Keratinocyte (primary cell): Measurements from ENCODE around the gene SCUBE3. TPM values are rescaled to one million over a fixed set of nuclear protein-coding genes. Genes with fewer than 3 reads are reported as not detected.

Source experiments
- DNase-seq: peaks from one replicate; pipeline ENCODE4 v3.0.0-alpha.2; 2011; ENCODE audit warnings: low read depth, missing footprints, low spot score
- FAIRE-seq: peaks from 2 replicates; lab custom pipeline; 2011; peaks lifted over from hg19 to GRCh38; lab: Jason Lieb, UNC
- H2AFZ ChIP-seq: 2 replicates; pipeline ENCODE4 v1.6.0; 2012; ENCODE audit warnings: low read length, control low read depth, inconsistent platforms; ENCODE audit not compliant: control insufficient read depth
- H3K27ac ChIP-seq: 2 replicates; pipeline ENCODE4 v1.5.1; 2011; ENCODE audit warnings: low read length; ENCODE audit not compliant: control insufficient read depth, insufficient read depth
- H3K27me3 ChIP-seq: 3 replicates; pipeline ENCODE4 v1.6.0; 2011; ENCODE audit warnings: low read length; ENCODE audit not compliant: control insufficient read depth, insufficient read depth; ENCODE audit errors: extremely low read depth
- H3K36me3 ChIP-seq, 2 experiments: 2 replicates in 1 of 2; 3 replicates in 1 of 2; pipeline ENCODE4 v1.5.1; 2011; ENCODE audit warnings: low read length in 2 of 2, mild to moderate bottlenecking in 1 of 2; ENCODE audit not compliant: control insufficient read depth in 2 of 2, insufficient read depth in 2 of 2; ENCODE audit errors: extremely low read depth in 1 of 2
- H3K4me1 ChIP-seq: 3 replicates; pipeline ENCODE4 v1.5.1; 2011; ENCODE audit warnings: low read length; ENCODE audit not compliant: control insufficient read depth, insufficient read depth; ENCODE audit errors: extremely low read depth
- H3K4me2 ChIP-seq: 3 replicates; pipeline ENCODE4 v1.6.0; 2011; ENCODE audit warnings: low read depth, low read length; ENCODE audit not compliant: control insufficient read depth, insufficient read depth; ENCODE audit errors: extremely low read depth
- H3K4me3 ChIP-seq, 3 experiments: fragments of 200-600 bp in 1 of 3; sonication (generic) in 1 of 3; 2 replicates in 2 of 3; 3 replicates in 1 of 3; pipeline ENCODE4 v1.5.1; 2011 to 2016; ENCODE audit warnings: low read length in 3 of 3, mild to moderate bottlenecking in 3 of 3, control low read depth in 2 of 3, inconsistent platforms in 1 of 3, low read depth in 1 of 3, mixed read lengths in 1 of 3, mixed run types in 1 of 3, moderate library complexity in 1 of 3; ENCODE audit not compliant: control insufficient read depth in 2 of 3, insufficient read depth in 2 of 3; ENCODE audit errors: extremely low read depth in 1 of 3
- H3K79me2 ChIP-seq: 2 replicates; pipeline ENCODE4 v1.6.0; 2012; ENCODE audit warnings: low read length; ENCODE audit not compliant: control insufficient read depth, insufficient read depth
- H3K9ac ChIP-seq: 3 replicates; pipeline ENCODE4 v1.6.0; 2011; ENCODE audit warnings: low read length; ENCODE audit not compliant: control insufficient read depth, insufficient read depth; ENCODE audit errors: extremely low read depth
- H3K9me1 ChIP-seq: 3 replicates; pipeline ENCODE4 v1.6.0; 2011; ENCODE audit warnings: low read length; ENCODE audit not compliant: control insufficient read depth, insufficient read depth; ENCODE audit errors: extremely low read depth
- H3K9me3 ChIP-seq: 2 replicates; pipeline ENCODE4 v1.5.1; 2012; ENCODE audit warnings: low read depth, low read length; ENCODE audit not compliant: control insufficient read depth
- H4K20me1 ChIP-seq: 3 replicates; pipeline ENCODE4 v1.6.0; 2011; ENCODE audit warnings: low read length; ENCODE audit not compliant: control insufficient read depth, insufficient read depth; ENCODE audit errors: extremely low read depth
- EZH2 ChIP-seq: IDR thresholded peaks from one replicate; pipeline ENCODE4 v1.6.1; 2012; ENCODE audit warnings: inconsistent platforms, mild to moderate bottlenecking, low read length, moderate library complexity
- dilution Hi-C: fragments of 300-500 bp; cut with MboI; formaldehyde crosslinking; loops from one replicate; pipeline ENCODE4 v1.7.0; 2020; ENCODE audit warnings: low sequenced_read_pairs; ENCODE audit not compliant: extremely low pct_ligation_motif_present
- polyA plus RNA-seq, 5 experiments: library from polyadenylated mRNA; depleted of rRNA in 3 of 5; stranded (reverse) in 3 of 5; stranded (forward) in 1 of 5; unstranded in 1 of 5; fragments of >200 nt; gene quantifications; 1 replicate in 1 of 5; 2 replicates in 3 of 5; 3 replicates in 1 of 5; pipeline versions ENCODE4 v1.2.1 to v1.2.3, GENCODE V29; 2011 to 2012; ENCODE audit warnings: missing spikeins in 2 of 5, low read depth in 1 of 5, low replicate concordance in 1 of 5
- TF ChIP-seq, protein P1 (sequence below), 3 experiments: IDR thresholded peaks in 1 of 3; conservative IDR thresholded peaks in 1 of 3; optimal IDR thresholded peaks in 1 of 3; 2 replicates in 2 of 3; 3 replicates in 1 of 3; pipeline versions ENCODE3 to v1.5.1; 2011; ENCODE audit warnings: low read length in 3 of 3, mild to moderate bottlenecking in 3 of 3, moderate library complexity in 2 of 3, control low read depth in 1 of 3, inconsistent platforms in 1 of 3; ENCODE audit not compliant: insufficient read depth in 2 of 3; ENCODE audit errors: extremely low read depth in 1 of 3

The SCUBE3 gene
- polyA plus RNA-seq, 1 donor (not counting 4 experiments of a cell fraction or from before 2014, with no cell fraction given): 0.01 TPM

DNA sequence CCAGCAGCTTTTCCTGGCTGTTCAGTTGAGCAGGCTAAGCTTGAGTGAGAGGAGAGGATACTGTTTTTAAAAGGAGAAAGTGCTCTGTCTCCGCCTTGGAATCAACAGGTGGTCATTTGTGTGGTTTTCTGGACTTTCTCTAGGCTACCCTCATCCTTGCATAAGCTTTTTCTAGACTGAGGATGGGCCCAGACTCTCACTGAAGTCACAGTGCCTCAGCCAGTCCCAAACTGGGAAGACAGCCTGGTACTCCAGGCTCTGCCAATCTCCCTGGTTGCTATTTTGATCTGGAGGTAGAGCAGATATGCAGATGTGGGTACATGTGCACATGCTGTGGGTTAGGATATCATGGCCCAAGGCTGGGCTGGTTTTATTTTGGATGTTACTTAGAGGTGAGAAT lies 7.0 kb downstream of the SCUBE3 start:
- H3K4me3 ChIP-seq: no peak overlapping the region

DNA sequence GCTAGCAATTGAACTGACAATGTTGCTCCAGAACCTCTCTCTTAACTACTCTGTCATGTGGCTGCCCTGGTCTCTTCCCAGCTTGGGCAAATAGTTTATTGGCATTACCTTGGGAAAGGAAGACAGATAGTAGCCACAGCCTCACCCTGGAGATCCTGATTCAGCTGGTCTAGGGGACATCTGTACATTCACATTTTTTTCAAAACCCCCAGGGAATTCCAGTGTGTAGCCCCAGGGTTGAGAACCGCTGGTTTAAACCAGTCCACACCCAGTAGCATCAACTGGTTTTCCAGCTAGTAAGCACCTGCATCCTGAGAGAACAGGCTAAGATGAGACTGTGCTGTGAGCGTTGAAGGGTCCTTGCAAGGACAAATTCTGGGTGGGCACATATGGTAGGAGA lies 9.6 kb downstream of the SCUBE3 start:
- FAIRE-seq: no peak
- H3K36me3 ChIP-seq: no peaks in the 10 kb centered on the region
- H3K4me1 ChIP-seq: no peaks in the 10 kb centered on the region
- peaks cover 8% of the 10 kb centered on the region for H3K27me3 ChIP-seq
- H3K79me2 ChIP-seq: no peaks in the 10 kb centered on the region
- H3K9ac ChIP-seq: no peak overlapping the region
- no peak overlapping the region for H3K4me3 ChIP-seq
- no peak overlapping the region for H3K4me2 ChIP-seq
- H4K20me1 ChIP-seq: no peaks in the 10 kb centered on the region
- no peak overlapping the region for H3K27ac ChIP-seq
- TF ChIP-seq, protein P1, sequence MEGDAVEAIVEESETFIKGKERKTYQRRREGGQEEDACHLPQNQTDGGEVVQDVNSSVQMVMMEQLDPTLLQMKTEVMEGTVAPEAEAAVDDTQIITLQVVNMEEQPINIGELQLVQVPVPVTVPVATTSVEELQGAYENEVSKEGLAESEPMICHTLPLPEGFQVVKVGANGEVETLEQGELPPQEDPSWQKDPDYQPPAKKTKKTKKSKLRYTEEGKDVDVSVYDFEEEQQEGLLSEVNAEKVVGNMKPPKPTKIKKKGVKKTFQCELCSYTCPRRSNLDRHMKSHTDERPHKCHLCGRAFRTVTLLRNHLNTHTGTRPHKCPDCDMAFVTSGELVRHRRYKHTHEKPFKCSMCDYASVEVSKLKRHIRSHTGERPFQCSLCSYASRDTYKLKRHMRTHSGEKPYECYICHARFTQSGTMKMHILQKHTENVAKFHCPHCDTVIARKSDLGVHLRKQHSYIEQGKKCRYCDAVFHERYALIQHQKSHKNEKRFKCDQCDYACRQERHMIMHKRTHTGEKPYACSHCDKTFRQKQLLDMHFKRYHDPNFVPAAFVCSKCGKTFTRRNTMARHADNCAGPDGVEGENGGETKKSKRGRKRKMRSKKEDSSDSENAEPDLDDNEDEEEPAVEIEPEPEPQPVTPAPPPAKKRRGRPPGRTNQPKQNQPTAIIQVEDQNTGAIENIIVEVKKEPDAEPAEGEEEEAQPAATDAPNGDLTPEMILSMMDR (optimal IDR thresholded peaks at IDR 0.05 in 1 of 3, IDR thresholded peaks at IDR 0.05 in 1 of 3, conservative IDR thresholded peaks at IDR 0.05 in 1 of 3; ENCODE audit: extremely low read depth in 1 of 3, insufficient read depth in 2 of 3, low read length in 3 of 3): no peak
- TF ChIP-seq EZH2: no peak
- H2AFZ ChIP-seq: no peak overlapping the region
- DNase-seq: no peak
- H3K9me1 ChIP-seq: no peaks in the 10 kb centered on the region
- H3K9me3 ChIP-seq: no peaks in the 10 kb centered on the region
- dilution Hi-C loops: no loop called here

More for the DNA sequence above, 7.0 kb downstream of the SCUBE3 start:
- no peaks in the 10 kb centered on the region for H4K20me1 ChIP-seq
- dilution Hi-C loops: no loop called here
- H3K79me2 ChIP-seq: no peaks in the 10 kb centered on the region
- no peaks in the 10 kb centered on the region for H3K9me3 ChIP-seq
- no peak overlapping the region for H2AFZ ChIP-seq
- no peaks in the 10 kb centered on the region for H3K4me1 ChIP-seq
- FAIRE-seq (no peak), DNase-seq (no peak)
- no peak overlapping the region for H3K4me2 ChIP-seq
- H3K27ac ChIP-seq: no peak overlapping the region
- no peak for TF ChIP-seq EZH2
- TF ChIP-seq, protein P1 (optimal IDR thresholded peaks at IDR 0.05 in 1 of 3, IDR thresholded peaks at IDR 0.05 in 1 of 3, conservative IDR thresholded peaks at IDR 0.05 in 1 of 3; ENCODE audit: extremely low read depth in 1 of 3, insufficient read depth in 2 of 3, low read length in 3 of 3): no peak
- H3K9me1 ChIP-seq: no peaks in the 10 kb centered on the region
- peaks cover 28% of the 10 kb centered on the region for H3K27me3 ChIP-seq
- H3K36me3 ChIP-seq: no peaks in the 10 kb centered on the region
- H3K9ac ChIP-seq: no peak overlapping the region
